Measurements from ENCODE around the gene TACC3. TPM values are rescaled to one million over a fixed set of nuclear protein-coding genes. Genes with fewer than 3 reads are reported as not detected.

Gene TACC3
- 3.2 and 4.0 TPM in 2 replicates for total RNA-seq

DNA sequence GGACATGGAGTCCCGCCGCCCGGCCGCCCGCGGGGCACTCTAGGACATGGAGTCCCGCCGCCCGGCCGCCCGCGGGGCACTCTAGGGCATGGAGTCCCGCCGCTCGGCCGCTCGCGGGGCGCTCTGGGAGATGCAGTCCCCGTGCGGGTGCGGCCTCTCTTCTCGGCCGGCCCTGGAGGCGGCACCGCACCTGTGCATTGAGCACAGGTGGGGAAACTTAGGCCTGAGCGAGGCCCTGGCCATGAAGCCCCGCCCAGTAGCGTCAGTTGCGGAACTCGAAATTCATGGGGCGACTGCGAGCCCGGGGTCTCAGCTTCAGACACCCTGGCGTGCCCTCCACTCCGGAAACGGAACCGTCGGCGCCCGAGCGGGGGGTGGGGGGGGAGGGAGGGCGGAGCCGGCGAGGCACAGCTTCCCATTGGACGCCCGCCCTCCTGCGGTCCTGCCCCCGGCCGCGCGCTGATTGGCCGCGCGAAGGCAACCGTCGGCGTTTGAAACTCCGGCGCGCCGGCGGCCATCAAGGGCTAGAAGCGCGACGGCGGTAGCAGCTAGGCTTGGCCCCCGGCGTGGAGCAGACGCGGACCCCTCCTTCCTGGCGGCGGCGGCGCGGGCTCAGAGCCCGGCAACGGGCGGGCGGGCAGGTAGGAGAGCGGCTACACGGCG lies at the start of gene TACC3, which contains the start of gene TMEM129:
TACC3 (plus strand) TSS at position 519 of the 663 bp plus-strand sequence. CDS start 1,901 bp downstream, outside the sequence.
TMEM129 (minus strand) TSS at position 321 of the 663 bp plus-strand sequence. CDS start 486 bp downstream, outside the sequence.
- Histone ChIP-seq H3K79me2 (ENCODE audit: insufficient read depth, low read length) (peaks cover 87% of the 10 kb centered on the region), H3K4me2 (ENCODE audit: insufficient read depth, low read length) (peak within 1 kb of the TSS; percentile 98), H3K9me3 (ENCODE audit: low read depth, low read length) (no peaks in the 10 kb centered on the region), H3K27me3 (ENCODE audit: insufficient read depth, low read length) (no peaks in the 10 kb centered on the region), H3K36me3 (ENCODE audit: insufficient read depth, low read length) (peaks cover 27% of the 10 kb centered on the region), H4K20me1 (ENCODE audit: insufficient read depth, low read length) (peaks cover 34% of the 10 kb centered on the region), H2AFZ (ENCODE audit: low read length) (peak within 1 kb of the TSS; percentile 83), H3K4me1 (ENCODE audit: insufficient read depth, low read length) (peaks cover 26% of the 10 kb centered on the region), H3K4me3 (ENCODE audit: insufficient read depth, low read length) (peak within 1 kb of the TSS; percentile 84), H3K27ac (ENCODE audit: low read depth, low read length) (peak within 1 kb of the TSS; percentile 61)
- peak; percentile 100 for DNase-seq (ENCODE audit: insufficient read length, low spot score, missing footprints)
- TF ChIP-seq, protein P1, sequence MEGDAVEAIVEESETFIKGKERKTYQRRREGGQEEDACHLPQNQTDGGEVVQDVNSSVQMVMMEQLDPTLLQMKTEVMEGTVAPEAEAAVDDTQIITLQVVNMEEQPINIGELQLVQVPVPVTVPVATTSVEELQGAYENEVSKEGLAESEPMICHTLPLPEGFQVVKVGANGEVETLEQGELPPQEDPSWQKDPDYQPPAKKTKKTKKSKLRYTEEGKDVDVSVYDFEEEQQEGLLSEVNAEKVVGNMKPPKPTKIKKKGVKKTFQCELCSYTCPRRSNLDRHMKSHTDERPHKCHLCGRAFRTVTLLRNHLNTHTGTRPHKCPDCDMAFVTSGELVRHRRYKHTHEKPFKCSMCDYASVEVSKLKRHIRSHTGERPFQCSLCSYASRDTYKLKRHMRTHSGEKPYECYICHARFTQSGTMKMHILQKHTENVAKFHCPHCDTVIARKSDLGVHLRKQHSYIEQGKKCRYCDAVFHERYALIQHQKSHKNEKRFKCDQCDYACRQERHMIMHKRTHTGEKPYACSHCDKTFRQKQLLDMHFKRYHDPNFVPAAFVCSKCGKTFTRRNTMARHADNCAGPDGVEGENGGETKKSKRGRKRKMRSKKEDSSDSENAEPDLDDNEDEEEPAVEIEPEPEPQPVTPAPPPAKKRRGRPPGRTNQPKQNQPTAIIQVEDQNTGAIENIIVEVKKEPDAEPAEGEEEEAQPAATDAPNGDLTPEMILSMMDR (IDR thresholded peaks at IDR 0.05; ENCODE audit: extremely low read depth, low read depth, low read length), result no peak

DNA sequence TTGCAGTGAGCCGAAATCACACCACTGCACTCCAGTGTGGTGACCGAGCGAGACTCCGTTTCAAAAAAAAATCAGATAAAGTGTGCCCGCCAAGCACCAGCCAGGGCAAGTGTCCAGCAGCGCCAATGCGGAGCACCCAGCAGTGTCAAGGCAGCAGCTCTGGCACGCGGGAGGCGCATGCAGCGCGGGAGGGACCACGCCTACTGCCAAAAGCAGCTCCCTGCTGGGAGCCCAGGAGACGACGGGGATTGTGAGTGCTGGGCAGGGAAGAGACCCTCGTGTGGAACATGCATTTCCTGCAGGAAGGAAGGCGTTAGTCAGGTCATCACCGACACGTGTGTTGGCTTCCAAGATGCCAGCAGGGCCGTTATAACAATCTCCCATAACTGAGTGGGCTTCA lies 47.6 kb upstream of the TACC3 start:
- no peak overlapping the region for H3K4me2 ChIP-seq (ENCODE audit: insufficient read depth, low read length)
- H4K20me1 ChIP-seq (ENCODE audit: insufficient read depth, low read length), result no peaks in the 10 kb centered on the region
- no peaks in the 10 kb centered on the region for H3K4me1 ChIP-seq (ENCODE audit: insufficient read depth, low read length)
- DNase-seq (ENCODE audit: insufficient read length, low spot score, missing footprints), result no peak
- TF ChIP-seq, protein P1 (IDR thresholded peaks at IDR 0.05; ENCODE audit: extremely low read depth, low read depth, low read length), result no peak
- H3K36me3 ChIP-seq (ENCODE audit: insufficient read depth, low read length), result no peaks in the 10 kb centered on the region
- no peak overlapping the region for H3K27ac ChIP-seq (ENCODE audit: low read depth, low read length)
- no peaks in the 10 kb centered on the region for H3K27me3 ChIP-seq (ENCODE audit: insufficient read depth, low read length)
- H3K9me3 ChIP-seq (ENCODE audit: low read depth, low read length), result no peaks in the 10 kb centered on the region
- H3K79me2 ChIP-seq (ENCODE audit: insufficient read depth, low read length), result no peaks in the 10 kb centered on the region
- no peak overlapping the region for H3K4me3 ChIP-seq (ENCODE audit: insufficient read depth, low read length)
- H2AFZ ChIP-seq (ENCODE audit: low read length), result no peak overlapping the region

DNA sequence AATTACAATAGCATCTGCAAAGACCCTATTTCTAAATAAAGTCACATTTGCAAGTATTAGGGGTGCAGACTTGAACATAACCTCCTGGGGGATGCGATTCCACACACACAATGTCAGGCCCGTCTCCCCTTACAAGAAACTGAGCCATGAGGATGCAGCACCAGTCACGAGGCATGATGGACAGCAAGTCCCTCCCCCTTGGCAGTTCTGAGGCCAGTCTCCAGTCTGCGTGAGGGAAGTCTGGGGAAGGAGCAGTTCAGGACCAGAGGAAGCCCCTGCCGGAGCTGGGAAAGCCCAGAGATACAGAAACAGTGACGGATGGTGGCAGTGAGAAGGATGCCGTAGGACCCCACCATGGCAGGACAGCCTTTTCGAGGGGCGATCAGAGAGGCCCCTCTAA lies 46.6 kb upstream of the TACC3 start:
- Histone ChIP-seq H2AFZ (ENCODE audit: low read length) (no peak overlapping the region), H4K20me1 (ENCODE audit: insufficient read depth, low read length) (no peaks in the 10 kb centered on the region), H3K27me3 (ENCODE audit: insufficient read depth, low read length) (no peaks in the 10 kb centered on the region), H3K4me2 (ENCODE audit: insufficient read depth, low read length) (no peak overlapping the region), H3K4me3 (ENCODE audit: insufficient read depth, low read length) (no peak overlapping the region), H3K27ac (ENCODE audit: low read depth, low read length) (no peak overlapping the region), H3K9me3 (ENCODE audit: low read depth, low read length) (no peaks in the 10 kb centered on the region), H3K36me3 (ENCODE audit: insufficient read depth, low read length) (no peaks in the 10 kb centered on the region), H3K4me1 (ENCODE audit: insufficient read depth, low read length) (no peaks in the 10 kb centered on the region), H3K79me2 (ENCODE audit: insufficient read depth, low read length) (no peaks in the 10 kb centered on the region)
- no peak for DNase-seq (ENCODE audit: insufficient read length, low spot score, missing footprints)
- TF ChIP-seq, protein P1 (IDR thresholded peaks at IDR 0.05; ENCODE audit: extremely low read depth, low read depth, low read length), result no peak

DNA sequence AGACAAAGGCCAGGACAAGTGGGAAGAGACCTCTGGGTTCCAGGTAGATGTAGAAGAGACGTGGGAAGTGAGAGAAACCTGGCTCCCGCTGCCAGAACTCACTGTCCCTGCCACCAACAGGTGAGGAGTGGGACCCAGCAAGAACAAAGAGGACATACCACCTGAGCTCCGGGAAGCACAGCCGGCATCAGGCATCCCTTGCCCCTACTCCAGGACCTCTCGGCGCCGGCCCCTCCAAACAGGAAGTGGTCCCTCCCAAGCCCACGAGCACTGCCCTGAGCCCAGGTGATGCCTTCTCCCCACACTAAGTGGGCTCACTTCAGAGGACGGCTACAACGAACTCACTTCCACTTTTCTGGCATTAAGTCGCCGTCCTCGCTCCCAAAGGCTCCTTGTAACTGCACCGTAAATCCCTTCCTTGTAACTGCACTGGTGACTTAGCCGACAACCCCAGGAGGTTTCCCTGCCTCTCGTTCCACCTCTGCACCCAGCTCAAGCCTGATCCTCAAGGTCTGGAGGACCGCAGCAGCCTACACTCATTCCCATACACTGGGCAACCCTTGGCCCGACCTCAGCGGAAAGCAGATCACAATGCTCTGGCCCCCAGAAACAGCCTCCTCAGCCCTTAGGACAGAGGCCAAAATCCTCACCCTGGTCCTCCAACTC lies 46.1 kb upstream of the TACC3 start:
- no peaks in the 10 kb centered on the region for H3K36me3 ChIP-seq (ENCODE audit: insufficient read depth, low read length)
- H3K79me2 ChIP-seq (ENCODE audit: insufficient read depth, low read length), result no peaks in the 10 kb centered on the region
- H2AFZ ChIP-seq (ENCODE audit: low read length), result no peak overlapping the region
- no peak overlapping the region for H3K4me3 ChIP-seq (ENCODE audit: insufficient read depth, low read length)
- DNase-seq (ENCODE audit: insufficient read length, low spot score, missing footprints), result peak; percentile 48
- no peaks in the 10 kb centered on the region for H3K27me3 ChIP-seq (ENCODE audit: insufficient read depth, low read length)
- no peaks in the 10 kb centered on the region for H3K4me1 ChIP-seq (ENCODE audit: insufficient read depth, low read length)
- no peaks in the 10 kb centered on the region for H3K9me3 ChIP-seq (ENCODE audit: low read depth, low read length)
- TF ChIP-seq, protein P1 (IDR thresholded peaks at IDR 0.05; ENCODE audit: extremely low read depth, low read depth, low read length), result no peak
- no peak overlapping the region for H3K4me2 ChIP-seq (ENCODE audit: insufficient read depth, low read length)
- H3K27ac ChIP-seq (ENCODE audit: low read depth, low read length), result no peak overlapping the region
- H4K20me1 ChIP-seq (ENCODE audit: insufficient read depth, low read length), result no peaks in the 10 kb centered on the region
